ENCODE measurements around the gene STAT3. TPM values are rescaled to one million over a fixed set of nuclear protein-coding genes. Genes with fewer than 3 reads are reported as not detected.

The STAT3 gene
- total RNA-seq, 2 experiments from 2014 or later: 128 to 131 TPM

- Mint-ChIP-seq H3K9me3 (no peaks in the 10 kb centered on the region), H3K4me1 (peaks cover 35% of the 10 kb centered on the region), H3K27ac (no peak overlapping the region), H3K36me3 (peaks cover 40% of the 10 kb centered on the region), H3K4me3 (no peak overlapping the region), H3K27me3 (no peaks in the 10 kb centered on the region)
- ATAC-seq (ENCODE audit: low read depth) (no peak), DNase-seq (no peak)
- POLR2A ChIA-PET: no interaction called here
Observed at GRCh38 chr17:42346481-42346880, 41.8 kb downstream of the STAT3 start.

GRCh38 chr17:42345396-42346073 is 42.7 kb downstream of the STAT3 start:
- peaks cover 45% of the 10 kb centered on the region for H3K4me1 Mint-ChIP-seq
- POLR2A ChIA-PET: no interaction called here
- peaks cover 49% of the 10 kb centered on the region for H3K36me3 Mint-ChIP-seq
- no peak overlapping the region for H3K27ac Mint-ChIP-seq
- H3K9me3 Mint-ChIP-seq: no peaks in the 10 kb centered on the region
- no peak for DNase-seq
- no peak for ATAC-seq (ENCODE audit: low read depth)
- no peak overlapping the region for H3K4me3 Mint-ChIP-seq
- H3K27me3 Mint-ChIP-seq: no peaks in the 10 kb centered on the region

GRCh38 chr17:42342242-42343008 is 45.8 kb downstream of the STAT3 start:
- POLR2A ChIA-PET: interaction anchor here (0.6 to 1.2 kb wide), 2 partner anchors 46 to 64 kb away, joined by 4 to 5 read pairs; partner anchors contain the start of gene STAT3

GRCh38 chr17:42341568-42341967 is 46.7 kb downstream of the STAT3 start:
- H3K27me3 Mint-ChIP-seq: no peaks in the 10 kb centered on the region
- POLR2A ChIA-PET: interaction anchor here (0.6 to 2.1 kb wide), 2 partner anchors 8 to 47 kb away, joined by 4 to 14 read pairs; partner anchors contain the start of gene STAT3
- peak overlapping the region; percentile 33 for H3K4me3 Mint-ChIP-seq
- H3K9me3 Mint-ChIP-seq: no peaks in the 10 kb centered on the region
- H3K27ac Mint-ChIP-seq: peak overlapping the region; percentile 69
- H3K4me1 Mint-ChIP-seq: peaks cover 51% of the 10 kb centered on the region
- no peak for DNase-seq
- H3K36me3 Mint-ChIP-seq: peaks cover 56% of the 10 kb centered on the region
- ATAC-seq (ENCODE audit: low read depth): no peak

More at GRCh38 chr17:42342242-42343008, 45.8 kb downstream of the STAT3 start:
- Mint-ChIP-seq H3K27ac (peak overlapping the region; percentile 85), H3K27me3 (no peaks in the 10 kb centered on the region), H3K9me3 (no peaks in the 10 kb centered on the region), H3K4me1 (peaks cover 48% of the 10 kb centered on the region), H3K36me3 (peaks cover 55% of the 10 kb centered on the region), H3K4me3 (peak overlapping the region; percentile 56)
- DNase-seq (no peak), ATAC-seq (ENCODE audit: low read depth) (peak; percentile 61)

- ATAC-seq (ENCODE audit: low read depth) (peak; percentile 35), DNase-seq (no peak)
- Mint-ChIP-seq H3K4me3 (peak overlapping the region; percentile 33), H3K27ac (peak overlapping the region; percentile 69), H3K27me3 (no peaks in the 10 kb centered on the region), H3K36me3 (peaks cover 51% of the 10 kb centered on the region), H3K4me1 (peaks cover 53% of the 10 kb centered on the region), H3K9me3 (no peaks in the 10 kb centered on the region)
- POLR2A ChIA-PET: interaction anchor here (0.8 to 2.1 kb wide), 3 partner anchors 22 to 177 kb away, joined by 3 to 14 read pairs (median 3); partner anchors contain the start of gene STAT3
Observed at GRCh38 chr17:42340691-42341127, 47.5 kb downstream of the STAT3 start.

GRCh38 chr17:42339221-42339620 is 49.0 kb downstream of the STAT3 start:
- DNase-seq: no peak
- Mint-ChIP-seq H3K27ac (peak overlapping the region; percentile 83), H3K27me3 (no peaks in the 10 kb centered on the region), H3K36me3 (peaks cover 53% of the 10 kb centered on the region), H3K4me3 (peak overlapping the region; percentile 51), H3K4me1 (peaks cover 60% of the 10 kb centered on the region), H3K9me3 (no peaks in the 10 kb centered on the region)
- no peak for ATAC-seq (ENCODE audit: low read depth)
- POLR2A ChIA-PET: no interaction called here

- ATAC-seq (ENCODE audit: low read depth) (no peak), DNase-seq (no peak)
- no peaks in the 10 kb centered on the region for H3K9me3 Mint-ChIP-seq
- H3K4me3 Mint-ChIP-seq: peak overlapping the region; percentile 69
- POLR2A ChIA-PET: no interaction called here
- H3K36me3 Mint-ChIP-seq: peaks cover 52% of the 10 kb centered on the region
- no peaks in the 10 kb centered on the region for H3K27me3 Mint-ChIP-seq
- H3K4me1 Mint-ChIP-seq: peaks cover 58% of the 10 kb centered on the region
- peak overlapping the region; percentile 77 for H3K27ac Mint-ChIP-seq
Observed at GRCh38 chr17:42338427-42338985, 49.7 kb downstream of the STAT3 start.

GRCh38 chr17:42337442-42337841 is 50.8 kb downstream of the STAT3 start:
- no peaks in the 10 kb centered on the region for H3K27me3 Mint-ChIP-seq
- peaks cover 50% of the 10 kb centered on the region for H3K4me1 Mint-ChIP-seq
- H3K4me3 Mint-ChIP-seq: peak overlapping the region; percentile 74
- no peaks in the 10 kb centered on the region for H3K9me3 Mint-ChIP-seq
- DNase-seq (peak; percentile 63), ATAC-seq (ENCODE audit: low read depth) (peak; percentile 78)
- peaks cover 51% of the 10 kb centered on the region for H3K36me3 Mint-ChIP-seq
- H3K27ac Mint-ChIP-seq: peak overlapping the region; percentile 84
- POLR2A ChIA-PET: interaction anchor here (1.1 to 1.3 kb wide), 2 partner anchors 51 to 63 kb away, joined by 3 to 14 read pairs; partner anchors contain the start of gene STAT3

- Mint-ChIP-seq H3K4me1 (peaks cover 32% of the 10 kb centered on the region), H3K27ac (no peak overlapping the region), H3K27me3 (no peaks in the 10 kb centered on the region), H3K36me3 (peaks cover 50% of the 10 kb centered on the region), H3K9me3 (no peaks in the 10 kb centered on the region), H3K4me3 (no peak overlapping the region)
- POLR2A ChIA-PET: interaction anchor here (0.6 to 1.0 kb wide), 3 partner anchors 29 to 1065 kb away, joined by 3 to 5 read pairs (median 3); partner anchors contain the start of gene STAT3
- DNase-seq (no peak), ATAC-seq (ENCODE audit: low read depth) (no peak)
Observed at GRCh38 chr17:42334677-42335076, 53.6 kb downstream of the STAT3 start.

- H3K4me3 Mint-ChIP-seq: no peak overlapping the region
- no peaks in the 10 kb centered on the region for H3K27me3 Mint-ChIP-seq
- ATAC-seq (ENCODE audit: low read depth) (no peak), DNase-seq (no peak)
- POLR2A ChIA-PET: no interaction called here
- H3K9me3 Mint-ChIP-seq: no peaks in the 10 kb centered on the region
- H3K4me1 Mint-ChIP-seq: peaks cover 21% of the 10 kb centered on the region
- no peak overlapping the region for H3K27ac Mint-ChIP-seq
- peaks cover 52% of the 10 kb centered on the region for H3K36me3 Mint-ChIP-seq
Observed at GRCh38 chr17:42333053-42333452, 55.2 kb downstream of the STAT3 start.

GRCh38 chr17:42329025-42329976 is 58.9 kb downstream of the STAT3 start:
- Mint-ChIP-seq H3K27me3 (no peaks in the 10 kb centered on the region), H3K27ac (no peak overlapping the region), H3K36me3 (peaks cover 33% of the 10 kb centered on the region), H3K4me3 (no peak overlapping the region), H3K4me1 (peaks cover 3% of the 10 kb centered on the region), H3K9me3 (no peaks in the 10 kb centered on the region)
- no peak for ATAC-seq (ENCODE audit: low read depth)
- no peak for DNase-seq
- POLR2A ChIA-PET: interaction anchor here (1.0 kb wide), 1 partner anchor 59 kb away, joined by 3 read pairs; the partner anchor contains the start of gene STAT3

GRCh38 chr17:42325026-42325425 is 63.2 kb downstream of the STAT3 start:
- ATAC-seq (ENCODE audit: low read depth): no peak
- POLR2A ChIA-PET: interaction anchor here (1.2 kb wide), 1 partner anchor 216 kb away, joined by 3 read pairs; no protein-coding TSS in a partner anchor

More at GRCh38 chr17:42325026-42325425, 63.2 kb downstream of the STAT3 start:
- Mint-ChIP-seq H3K27me3 (no peaks in the 10 kb centered on the region), H3K27ac (no peak overlapping the region), H3K4me1 (peaks cover 31% of the 10 kb centered on the region), H3K4me3 (no peak overlapping the region), H3K36me3 (peaks cover 33% of the 10 kb centered on the region), H3K9me3 (no peaks in the 10 kb centered on the region)
- DNase-seq: no peak
